Measurements from ENCODE around the gene STAT1. TPM values are rescaled to one million over a fixed set of nuclear protein-coding genes. Genes with fewer than 3 reads are reported as not detected.

The STAT1 gene
- total RNA-seq, 3 donors from 2014 or later (not counting 1 experiment from before 2014, with no cell fraction given) = 49.1 to 91.6 (median 86.2) TPM

DNA sequence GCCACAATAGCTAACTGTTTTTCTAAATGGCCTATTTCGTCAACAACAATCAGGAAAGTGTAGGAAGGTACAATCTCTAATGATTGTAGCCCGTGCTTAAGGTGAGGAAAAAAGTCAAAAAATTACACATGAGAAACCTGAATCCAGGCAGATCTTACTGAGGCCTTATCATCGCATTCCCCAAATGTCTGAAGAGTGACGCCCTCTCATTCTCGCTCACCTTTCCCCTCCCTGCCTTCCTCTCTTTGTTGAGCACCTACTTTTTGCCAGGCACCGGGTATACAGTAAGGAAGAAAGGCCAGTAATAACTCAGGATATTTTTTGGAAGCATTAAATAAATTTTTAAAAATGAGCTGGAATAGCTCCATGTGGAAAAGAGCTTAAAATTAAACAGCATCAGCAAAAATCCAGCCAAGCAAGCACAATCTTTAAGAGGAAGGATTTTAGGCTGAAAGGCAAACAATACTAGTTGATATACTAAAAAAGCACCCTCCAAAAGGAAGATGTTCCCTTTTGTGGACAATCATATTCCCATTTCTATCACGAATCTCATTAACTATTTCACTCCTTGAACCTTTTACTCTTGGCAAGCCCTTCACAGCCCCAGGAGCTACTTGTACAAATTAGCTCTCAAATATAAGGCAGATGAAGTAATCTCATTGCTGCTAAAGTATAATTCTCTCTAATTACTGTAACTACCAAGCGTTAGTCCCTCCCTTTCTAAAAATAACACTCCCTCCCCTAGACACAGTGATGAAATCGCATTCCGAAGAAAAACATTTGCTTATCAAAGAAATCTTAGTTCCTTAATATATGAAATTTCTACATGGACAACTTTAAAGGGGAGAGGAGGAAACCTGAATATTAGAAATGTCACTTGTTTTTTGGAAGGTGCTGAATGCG lies 40.0 kb downstream of the STAT1 start:
- H3K4me3 Mint-ChIP-seq = no peak overlapping the region
- peak overlapping the region in 1 of 2 donors; percentile 49 for H3K27ac Mint-ChIP-seq
- H3K36me3 Mint-ChIP-seq = peaks cover 51% of the 10 kb centered on the region
- no peaks in the 10 kb centered on the region for H3K9me3 Mint-ChIP-seq
- peaks cover 0 to 6% of the 10 kb centered on the region in 2 donors for H3K4me1 Mint-ChIP-seq
- Histone ChIP-seq H3K4me3 (ENCODE audit: low read length) (no peak overlapping the region), H3K36me3 (ENCODE audit: control insufficient read depth, insufficient read depth, low read length) (peaks cover 98% of the 10 kb centered on the region), H3K27me3 (ENCODE audit: control insufficient read depth, insufficient read depth, low read length) (no peaks in the 10 kb centered on the region), H3K4me1 (ENCODE audit: control insufficient read depth, insufficient read depth, low read length) (no peaks in the 10 kb centered on the region), H3K9me3 (ENCODE audit: control insufficient read depth, insufficient read depth, low read length) (no peaks in the 10 kb centered on the region), H3K27ac (ENCODE audit: low read length) (no peak overlapping the region)
- ATAC-seq (no peak), DNase-seq (no peak)
- 99% methylated on average over 8 of the region's 11 CpGs for WGBS (ENCODE audit: insufficient coverage)
- intact Hi-C loops (cut with micrococcal nuclease) = no loop called here
- TF ChIP-seq, protein P1, sequence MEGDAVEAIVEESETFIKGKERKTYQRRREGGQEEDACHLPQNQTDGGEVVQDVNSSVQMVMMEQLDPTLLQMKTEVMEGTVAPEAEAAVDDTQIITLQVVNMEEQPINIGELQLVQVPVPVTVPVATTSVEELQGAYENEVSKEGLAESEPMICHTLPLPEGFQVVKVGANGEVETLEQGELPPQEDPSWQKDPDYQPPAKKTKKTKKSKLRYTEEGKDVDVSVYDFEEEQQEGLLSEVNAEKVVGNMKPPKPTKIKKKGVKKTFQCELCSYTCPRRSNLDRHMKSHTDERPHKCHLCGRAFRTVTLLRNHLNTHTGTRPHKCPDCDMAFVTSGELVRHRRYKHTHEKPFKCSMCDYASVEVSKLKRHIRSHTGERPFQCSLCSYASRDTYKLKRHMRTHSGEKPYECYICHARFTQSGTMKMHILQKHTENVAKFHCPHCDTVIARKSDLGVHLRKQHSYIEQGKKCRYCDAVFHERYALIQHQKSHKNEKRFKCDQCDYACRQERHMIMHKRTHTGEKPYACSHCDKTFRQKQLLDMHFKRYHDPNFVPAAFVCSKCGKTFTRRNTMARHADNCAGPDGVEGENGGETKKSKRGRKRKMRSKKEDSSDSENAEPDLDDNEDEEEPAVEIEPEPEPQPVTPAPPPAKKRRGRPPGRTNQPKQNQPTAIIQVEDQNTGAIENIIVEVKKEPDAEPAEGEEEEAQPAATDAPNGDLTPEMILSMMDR (IDR thresholded peaks at IDR 0.05) = no peak
- no peaks in the 10 kb centered on the region for H3K27me3 Mint-ChIP-seq (ENCODE audit: low read depth in 2 of 2)

DNA sequence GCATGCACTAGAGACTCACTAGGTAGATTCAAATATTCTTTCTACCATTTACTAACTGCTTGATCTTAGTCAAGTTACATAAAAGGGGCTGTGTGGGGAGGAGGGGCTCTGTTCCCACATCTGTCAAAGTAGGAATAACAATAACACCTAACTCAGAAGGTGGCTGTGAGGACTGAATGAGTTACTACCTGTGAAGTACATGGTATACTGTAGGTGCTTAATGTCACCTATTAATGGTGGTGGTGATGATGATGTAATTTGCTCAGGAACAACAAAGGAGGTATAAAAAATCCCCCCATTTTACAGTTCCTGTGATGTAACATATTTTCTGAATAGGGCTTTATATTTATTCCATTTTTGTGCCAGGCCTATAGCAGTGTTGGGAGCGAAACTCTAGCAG lies 40.7 kb downstream of the STAT1 start:
- no peaks in the 10 kb centered on the region for H3K9me3 Mint-ChIP-seq
- H3K36me3 Mint-ChIP-seq = peaks cover 46% of the 10 kb centered on the region
- DNase-seq (no peak), ATAC-seq (no peak)
- no peaks in the 10 kb centered on the region for H3K4me1 ChIP-seq (ENCODE audit: control insufficient read depth, insufficient read depth, low read length)
- H3K4me3 ChIP-seq (ENCODE audit: low read length) = no peak overlapping the region
- H3K27me3 ChIP-seq (ENCODE audit: control insufficient read depth, insufficient read depth, low read length) = no peaks in the 10 kb centered on the region
- peaks cover 0 to 6% of the 10 kb centered on the region in 2 donors for H3K4me1 Mint-ChIP-seq
- TF ChIP-seq, protein P1 (IDR thresholded peaks at IDR 0.05) = no peak
- intact Hi-C loops (cut with micrococcal nuclease) = no loop called here
- H3K36me3 ChIP-seq (ENCODE audit: control insufficient read depth, insufficient read depth, low read length) = peaks cover 98% of the 10 kb centered on the region
- H3K4me3 Mint-ChIP-seq = no peak overlapping the region
- no peak overlapping the region for H3K27ac ChIP-seq (ENCODE audit: low read length)
- H3K9me3 ChIP-seq (ENCODE audit: control insufficient read depth, insufficient read depth, low read length) = no peaks in the 10 kb centered on the region
- 100% methylated on average over 1 of the region's 1 CpG for WGBS (ENCODE audit: insufficient coverage)
- no peaks in the 10 kb centered on the region for H3K27me3 Mint-ChIP-seq (ENCODE audit: low read depth in 2 of 2)
- no peak overlapping the region for H3K27ac Mint-ChIP-seq

DNA sequence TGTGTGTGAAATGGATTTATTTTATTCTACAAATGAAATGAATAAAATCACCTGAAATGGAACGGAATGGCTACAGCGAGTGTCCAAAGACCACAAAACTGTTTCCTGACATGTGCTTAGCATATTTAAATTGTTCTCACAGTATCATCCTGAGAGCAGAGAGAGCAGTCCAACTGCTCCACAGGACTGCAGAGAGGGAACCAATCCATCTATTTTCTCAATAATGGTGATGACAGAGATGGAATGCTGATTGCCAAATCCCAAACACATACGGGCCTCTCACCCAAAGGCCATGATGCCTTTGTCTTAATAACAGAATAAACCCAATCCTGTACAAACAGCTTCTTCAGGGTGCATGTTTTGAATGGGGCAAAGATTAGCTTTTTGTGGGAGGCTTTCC lies 41.1 kb downstream of the STAT1 start:
- 89% methylated on average over 3 of the region's 3 CpGs for WGBS (ENCODE audit: insufficient coverage)
- no peak for ATAC-seq
- no peak overlapping the region for H3K27ac Mint-ChIP-seq

More for the DNA sequence above, 41.1 kb downstream of the STAT1 start:
- H3K4me3 ChIP-seq (ENCODE audit: low read length) = no peak overlapping the region
- H3K4me1 Mint-ChIP-seq = peaks cover 0 to 6% of the 10 kb centered on the region in 2 donors
- H3K4me3 Mint-ChIP-seq = no peak overlapping the region
- H3K27me3 Mint-ChIP-seq (ENCODE audit: low read depth in 2 of 2) = no peaks in the 10 kb centered on the region
- no peak for DNase-seq
- peaks cover 98% of the 10 kb centered on the region for H3K36me3 ChIP-seq (ENCODE audit: control insufficient read depth, insufficient read depth, low read length)
- no peaks in the 10 kb centered on the region for H3K27me3 ChIP-seq (ENCODE audit: control insufficient read depth, insufficient read depth, low read length)
- H3K9me3 ChIP-seq (ENCODE audit: control insufficient read depth, insufficient read depth, low read length) = no peaks in the 10 kb centered on the region
- TF ChIP-seq, protein P1 (IDR thresholded peaks at IDR 0.05) = no peak
- no peak overlapping the region for H3K27ac ChIP-seq (ENCODE audit: low read length)
- intact Hi-C loops (cut with micrococcal nuclease) = no loop called here
- no peaks in the 10 kb centered on the region for H3K9me3 Mint-ChIP-seq
- peaks cover 46% of the 10 kb centered on the region for H3K36me3 Mint-ChIP-seq
- H3K4me1 ChIP-seq (ENCODE audit: control insufficient read depth, insufficient read depth, low read length) = no peaks in the 10 kb centered on the region

All from natural killer cell (primary cell).